ENCODE results near the gene DHCR24.
"Not testable (repeated sequence)": the region's sequence is repeated elsewhere in the genome, so short reads cannot be mapped to it uniquely, and the experiment has no call there.

Gene DHCR24

GRCh38 chr1:54885807-54886723 is 930 bp downstream of the DHCR24 start:
- no peak for DNase-seq

- no peak for DNase-seq
Measured at GRCh38 chr1:54885237-54885679, 1.7 kb downstream of the DHCR24 start.

GRCh38 chr1:54884768-54885167 is 2.2 kb downstream of the DHCR24 start:
- DNase-seq = no peak

- no peak for DNase-seq
Measured at GRCh38 chr1:54884135-54884586, 2.8 kb downstream of the DHCR24 start.

- no peak for DNase-seq
Measured at GRCh38 chr1:54883349-54884102, 3.5 kb downstream of the DHCR24 start.

GRCh38 chr1:54882519-54882918 is 4.5 kb downstream of the DHCR24 start:
- DNase-seq = no peak

- not testable (repeated sequence) for DNase-seq
Measured at GRCh38 chr1:54881604-54882003, 5.4 kb downstream of the DHCR24 start.

- DNase-seq = no peak
Measured at GRCh38 chr1:54879872-54880271, 7.1 kb downstream of the DHCR24 start.

GRCh38 chr1:54876814-54877213 is 10.2 kb downstream of the DHCR24 start:
- DNase-seq = no peak

GRCh38 chr1:54875000-54875399 is 12.0 kb downstream of the DHCR24 start:
- DNase-seq = no peak

GRCh38 chr1:54874079-54874830 is 12.7 kb downstream of the DHCR24 start:
- DNase-seq = no peak

- DNase-seq = no peak
Measured at GRCh38 chr1:54872036-54872331, 15.0 kb downstream of the DHCR24 start.

- no peak for DNase-seq
Measured at GRCh38 chr1:54871275-54872035, 15.5 kb downstream of the DHCR24 start.

- DNase-seq = no peak
Measured at GRCh38 chr1:54870869-54871268, 16.1 kb downstream of the DHCR24 start.

- no peak for DNase-seq
Measured at GRCh38 chr1:54869173-54869851, 17.7 kb downstream of the DHCR24 start.

GRCh38 chr1:54867717-54868057 is 19.3 kb downstream of the DHCR24 start:
- DNase-seq = no peak

GRCh38 chr1:54866801-54867716 is 19.9 kb downstream of the DHCR24 start:
- no peak for DNase-seq

- no peak for DNase-seq
Measured at GRCh38 chr1:54865238-54866073, 21.5 kb downstream of the DHCR24 start.

GRCh38 chr1:54864460-54865208 is 22.4 kb downstream of the DHCR24 start:
- DNase-seq = no peak
